Stimulated activated CD4-positive, alpha-beta T cell treated with anti-CD3 and anti-CD28 coated beads, Interleukin-12 subunit alpha, Interleukin-12 subunit beta, amount 100 ng/mL, for 24 hours (primary cell): ENCODE results near the gene PPIL6.

Experiments
- DNase-seq, 2 experiments: peaks; one replicate each; pipeline ENCODE4 v3.0.0-alpha.2; 2020; ENCODE audit warnings: low read depth in 2 of 2

The PPIL6 gene

GRCh38 chr6:109440331-109441068 is at the start of gene PPIL6, which contains the start of gene SMPD2:
Gene PPIL6 (minus strand): TSS chr6:109440628. CDS start chr6:109440590, 38 bp downstream.
Gene SMPD2 (plus strand): TSS chr6:109440724. CDS start chr6:109441122, 398 bp downstream.
- DNase-seq: peak; percentile 51 to 65

- no peak for DNase-seq
These were observed 47.6 kb upstream of the PPIL6 start for GRCh38 chr6:109488001-109488400.

- DNase-seq: no peak
These were observed 45.6 kb upstream of the PPIL6 start for GRCh38 chr6:109486068-109486467.

GRCh38 chr6:109485266-109485935 is 45.0 kb upstream of the PPIL6 start:
- no peak for DNase-seq

GRCh38 chr6:109484122-109484521 is 43.7 kb upstream of the PPIL6 start:
- DNase-seq: no peak

- no peak for DNase-seq
These were observed 43.3 kb upstream of the PPIL6 start for GRCh38 chr6:109483735-109484057.

- peak; percentile 72 to 88 for DNase-seq
These were observed 42.7 kb upstream of the PPIL6 start, which contains the start of gene ZBTB24 for GRCh38 chr6:109482905-109483734. Gene ZBTB24 (minus strand): TSS chr6:109483219. CDS start chr6:109482026, 1,193 bp downstream.

GRCh38 chr6:109480993-109481480 is 40.6 kb upstream of the PPIL6 start:
- DNase-seq: no peak

- no peak for DNase-seq
These were observed 38.6 kb upstream of the PPIL6 start for GRCh38 chr6:109478841-109479624.

- DNase-seq: no peak
These were observed 37.9 kb upstream of the PPIL6 start for GRCh38 chr6:109478222-109478805.

GRCh38 chr6:109477725-109478124 is 37.3 kb upstream of the PPIL6 start:
- no peak for DNase-seq

- DNase-seq: no peak
These were observed 36.8 kb upstream of the PPIL6 start for GRCh38 chr6:109477184-109477583.

GRCh38 chr6:109475625-109476024 is 35.2 kb upstream of the PPIL6 start:
- DNase-seq: no peak

GRCh38 chr6:109474995-109475394 is 34.6 kb upstream of the PPIL6 start:
- DNase-seq: no peak

- no peak for DNase-seq
These were observed 32.7 kb upstream of the PPIL6 start for GRCh38 chr6:109473120-109473519.

GRCh38 chr6:109472132-109472995 is 31.9 kb upstream of the PPIL6 start:
- no peak for DNase-seq

- no peak for DNase-seq
These were observed 30.8 kb upstream of the PPIL6 start for GRCh38 chr6:109471105-109471810.

- no peak for DNase-seq
These were observed 29.3 kb upstream of the PPIL6 start for GRCh38 chr6:109469591-109470189.

- no peak for DNase-seq
These were observed 27.3 kb upstream of the PPIL6 start for GRCh38 chr6:109467696-109468095.
